GM12878 (cell line): ENCODE results near the gene ELMOD3. TPM values are rescaled to one million over a fixed set of nuclear protein-coding genes. Genes with fewer than 3 reads are reported as not detected.

Source experiments
- ATAC-seq: fragments of 200-7000 bp; cut with Tn5 transposase; 3 replicates; pipeline ENCODE4 v1.9.1; 2020; ENCODE audit warnings: mild to moderate bottlenecking, moderate library complexity
- BruUV-seq: library from RNA; stranded (reverse); fragments of 400-500 nt; replicated peaks from 2 replicates; lab custom pipeline; 2021; lab: Mats Ljungman, UMichigan
- CTCF ChIA-PET: fragments of 300-600 bp; sonication (Branson Sonifier 250); formaldehyde crosslinking; extraction: SDS; loops from one replicate; lab custom pipeline; 2021; ENCODE audit warnings: inconsistent platforms; lab: Yijun Ruan, JAX
- POLR2A ChIA-PET: fragments of 350-600 bp; formaldehyde crosslinking; extraction: SDS; loops from one replicate; lab custom pipeline; 2021; ENCODE audit warnings: inconsistent platforms; lab: Charles Lee
- RAD21 ChIA-PET: fragments of 300-600 bp; sonication (Branson Sonifier 250); formaldehyde crosslinking; loops from one replicate; lab custom pipeline; 2023; ENCODE audit warnings: antibody characterized with exemption; ENCODE audit not compliant: unreplicated experiment; lab: Charles Lee
- SMC1A ChIA-PET: fragments of 300-600 bp; sonication (Branson Sonifier 250); formaldehyde crosslinking; loops from one replicate; lab custom pipeline; 2023; ENCODE audit not compliant: unreplicated experiment, uncharacterized antibody; lab: Charles Lee
- DNase-seq: peaks from one replicate; pipeline ENCODE4 v3.0.0-alpha.2; 2011; ENCODE audit warnings: low read depth, low spot score
- FAIRE-seq: peaks from 3 replicates; lab custom pipeline; 2011; peaks lifted over from hg19 to GRCh38; lab: Jason Lieb, UNC
- H2AFZ ChIP-seq: 2 replicates; pipeline ENCODE4 v1.6.0; 2011; ENCODE audit warnings: low read depth, low read length, control low read depth; ENCODE audit not compliant: control insufficient read depth
- H3K27ac ChIP-seq: 2 replicates; pipeline ENCODE4 v1.5.1; 2011; ENCODE audit warnings: control low read depth; ENCODE audit not compliant: control insufficient read depth, insufficient read depth
- H3K27me3 ChIP-seq, 2 experiments: replicated peaks in 1 of 2; 2 replicates each; pipeline versions ENCODE4 v1.6.0 to v1.6.1; 2011; ENCODE audit warnings: low read length in 1 of 2; ENCODE audit not compliant: control insufficient read depth in 2 of 2, insufficient read depth in 2 of 2
- H3K36me3 ChIP-seq, 2 experiments: 2 replicates each; pipeline ENCODE4 v1.5.1; 2011; ENCODE audit warnings: low read length in 1 of 2; ENCODE audit not compliant: control insufficient read depth in 2 of 2, insufficient read depth in 2 of 2
- H3K4me1 ChIP-seq: 2 replicates; pipeline ENCODE4 v1.6.1; 2011; ENCODE audit warnings: mild to moderate bottlenecking, low read length, moderate library complexity, mixed read lengths; ENCODE audit not compliant: control insufficient read depth, insufficient read depth
- H3K4me2 ChIP-seq: 2 replicates; pipeline ENCODE4 v1.6.0; 2011; ENCODE audit warnings: control low read depth; ENCODE audit not compliant: control insufficient read depth, insufficient read depth
- H3K4me3 ChIP-seq: fragments of 200-600 bp; sonication (generic); 2 replicates; pipeline ENCODE4 v1.5.1; 2016
- H3K79me2 ChIP-seq: 2 replicates; pipeline ENCODE4 v1.6.0; 2011; ENCODE audit warnings: low read length; ENCODE audit not compliant: control insufficient read depth, insufficient read depth
- H3K9ac ChIP-seq: 2 replicates; pipeline ENCODE4 v1.8.0; 2011; ENCODE audit warnings: low read length, control low read depth, mixed read lengths; ENCODE audit not compliant: control insufficient read depth, insufficient read depth
- H3K9me3 ChIP-seq: replicated peaks from 3 replicates; pipeline ENCODE4 v1.5.1; 2011; ENCODE audit warnings: mild to moderate bottlenecking, low read length; ENCODE audit not compliant: control insufficient read depth, insufficient read depth
- H4K20me1 ChIP-seq: 2 replicates; pipeline ENCODE4 v1.6.0; 2011; ENCODE audit not compliant: control insufficient read depth, insufficient read depth
- BACH1 ChIP-seq: fragments of 450-650 bp; IDR thresholded peaks from 2 replicates; pipeline ENCODE4 v1.6.1; 2017; ENCODE audit warnings: mild to moderate bottlenecking, borderline replicate concordance
- CREB1 ChIP-seq: IDR thresholded peaks from 2 replicates; pipeline ENCODE4 v1.6.1; 2012; ENCODE audit warnings: low read depth, mild to moderate bottlenecking, inconsistent platforms
- CREM ChIP-seq: IDR thresholded peaks from 2 replicates; pipeline ENCODE4 v1.6.1; 2014; ENCODE audit warnings: antibody characterized with exemption, low read depth
- MXI1 ChIP-seq: fragments of 150-350 bp; IDR thresholded peaks from 2 replicates; pipeline ENCODE4 v1.6.1; 2011; ENCODE audit warnings: low read depth, mild to moderate bottlenecking, inconsistent platforms, low read length, improper control_type of control experiment
- SMAD1 ChIP-seq: fragments of 450-650 bp; IDR thresholded peaks from 2 replicates; pipeline ENCODE4 v1.6.1; 2018; ENCODE audit warnings: mild to moderate bottlenecking, low read depth; ENCODE audit not compliant: partially characterized antibody
- SMC3 ChIP-seq: IDR thresholded peaks from 2 replicates; pipeline ENCODE4 v1.6.1; 2011; ENCODE audit warnings: low read length, improper control_type of control experiment, borderline replicate concordance
- TAF1 ChIP-seq: IDR thresholded peaks from 2 replicates; pipeline ENCODE4 v1.6.1; 2011; ENCODE audit warnings: mild to moderate bottlenecking, low read depth, low read length, borderline replicate concordance
- ZNF622 ChIP-seq: fragments of 450-650 bp; IDR thresholded peaks from 2 replicates; pipeline ENCODE4 v1.6.1; 2017; ENCODE audit warnings: mild to moderate bottlenecking, inconsistent platforms
- whole genome bisulfite sequencing: methylation state at CpG from one replicate; pipeline ENCODE4 v1.1.6; 2016; ENCODE audit warnings: low lambda C conversion rate; ENCODE audit not compliant: insufficient replicate concordance, insufficient coverage; ENCODE audit errors: missing lambda C conversion rate; 5-methylcytosine and 5-hydroxymethylcytosine counted together
- in situ Hi-C: fragments of 300-500 bp; cut with MboI; formaldehyde crosslinking; loops from 9 replicates; pipeline ENCODE4 v1.14.3; 2018; ENCODE audit warnings: mixed read lengths
- intact Hi-C: fragments of 100-400 bp; cut with micrococcal nuclease; formaldehyde crosslinking; loops from one replicate; pipeline ENCODE4 v1.14.2; 2022; ENCODE audit not compliant: unreplicated experiment
- polyA plus RNA-seq, 11 experiments: library from polyadenylated mRNA; depleted of rRNA in 4 of 11; unstranded in 6 of 11; stranded (reverse) in 5 of 11; fragments of >200 nt; fragmentation: Nextera tagmentation in 4 of 11; fragmentation: Illumina TruSeq in 1 of 11; extraction: Ambion mirVana in 4 of 11; extraction: Trizol in 1 of 11; gene quantifications; 1 replicate in 1 of 11; 2 replicates in 10 of 11; pipeline versions ENCODE4 v1.2.1 to v1.2.3, GENCODE V29; 2011 to 2016; ENCODE audit warnings: inconsistent platforms in 2 of 11, missing spikeins in 2 of 11, low read depth in 1 of 11
- total RNA-seq, 4 experiments: library from RNA; depleted of rRNA in 3 of 4; stranded (reverse); fragments of >200 nt in 3 of 4; fragmentation: Illumina TruSeq in 1 of 4; extraction: Trizol in 1 of 4; gene quantifications; 2 replicates each; pipeline versions ENCODE4 v1.2.1 to v1.2.3, GENCODE V29; 2013 to 2021
- TF ChIP-seq, protein P1 (sequence below): fragments of 450-650 bp; IDR thresholded peaks from 2 replicates; pipeline ENCODE4 v1.6.1; 2018; ENCODE audit warnings: mild to moderate bottlenecking, low read depth, moderate library complexity; ENCODE audit not compliant: partially characterized antibody
- TF ChIP-seq, protein P2 (sequence below): fragments of 450-650 bp; formaldehyde crosslinking; IDR thresholded peaks from 2 replicates; pipeline ENCODE4 v1.4.0; 2022; ENCODE audit warnings: mild to moderate bottlenecking, moderate library complexity
- TF ChIP-seq, protein P3 (sequence below): IDR thresholded peaks from 2 replicates; pipeline ENCODE4 v1.6.1; 2012; ENCODE audit warnings: mild to moderate bottlenecking, low read depth, low read length

The ELMOD3 gene
- total and polyA plus RNA-seq, 10 of the 15 experiments (the other 5 are each of a cell fraction or from before 2014, with no cell fraction given) = 1.2 to 19.1 (median 12.5) TPM

DNA sequence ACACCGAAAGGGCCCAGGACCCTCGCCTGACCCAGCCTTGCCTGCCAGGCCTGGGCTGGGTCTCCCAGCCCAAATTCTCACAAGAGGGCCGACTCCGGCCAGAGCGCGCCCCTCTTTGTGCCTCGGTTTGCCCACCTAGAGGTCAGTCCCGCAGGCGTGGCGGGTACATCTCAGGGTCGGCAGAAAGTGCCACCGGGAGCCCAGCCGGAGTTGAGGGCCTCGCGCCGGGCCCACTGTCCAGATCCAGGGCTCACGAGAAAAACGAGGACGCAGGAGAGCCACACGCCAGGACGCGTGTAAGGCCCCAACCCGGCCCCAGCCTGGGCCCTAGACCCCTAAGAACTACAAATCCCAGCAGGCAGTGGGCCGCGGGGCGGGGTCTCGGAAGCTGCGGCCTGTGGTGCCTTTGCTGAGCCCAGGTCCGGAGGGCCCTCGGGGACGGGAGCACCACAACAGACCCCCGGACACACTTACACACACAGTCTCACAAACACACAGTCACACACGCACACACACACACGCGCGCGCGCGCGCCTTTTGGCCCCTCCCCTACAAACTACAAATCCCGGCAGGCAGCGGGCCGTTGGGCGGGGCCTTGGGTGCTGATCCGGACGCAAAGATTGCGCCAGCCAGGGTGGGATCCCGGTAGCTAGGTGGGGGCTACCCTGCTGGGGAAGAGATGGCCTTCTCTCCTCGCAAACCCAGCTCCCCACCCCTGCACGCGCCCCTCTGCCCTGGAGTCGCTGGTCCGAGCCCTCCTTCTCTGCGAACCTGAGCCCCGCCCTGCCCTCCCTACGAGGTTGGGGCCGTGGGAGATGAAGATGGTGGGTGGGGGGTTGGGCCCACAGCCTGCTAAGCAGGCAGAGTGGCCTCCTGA lies 63.8 kb downstream of the ELMOD3 start, which contains the start of gene SH2D6:
Gene SH2D6 (plus strand): TSS at position 583 of the 877 bp plus-strand sequence. CDS start 10,752 bp downstream, outside the sequence.
- in situ Hi-C loops = no loop called here
- ChIA-PET RAD21 (interaction anchor here (0.7 to 4.5 kb wide), 17 partner anchors 9 to 310 kb away, joined by 3 to 179 read pairs (median 7); partner anchors contain the start of genes CAPG, ELMOD3, GGCX and MAT2A), CTCF (interaction anchor here (1.1 to 6.7 kb wide), 15 partner anchors 11 to 289 kb away, joined by 3 to 336 read pairs (median 10); partner anchors contain the start of genes MAT2A, RNF181 and VAMP8), SMC1A (interaction anchor here (0.6 to 7.8 kb wide), 12 partner anchors 8 to 217 kb away, joined by 3 to 201 read pairs (median 6); partner anchors contain the start of genes CAPG, MAT2A and RNF181), POLR2A (interaction anchor here (0.7 to 2.6 kb wide), 14 partner anchors 13 to 287 kb away, joined by 3 to 33 read pairs (median 6); partner anchors contain the start of genes ELMOD3, GGCX and MAT2A)
- Histone ChIP-seq H3K9ac (peak within 1 kb of the TSS; percentile 88), H3K4me2 (peak within 1 kb of the TSS; percentile 99), H4K20me1 (no peaks in the 10 kb centered on the region), H3K9me3 (no peaks in the 10 kb centered on the region), H3K79me2 (peaks cover 4% of the 10 kb centered on the region), H3K27me3 (no peaks in the 10 kb centered on the region), H3K4me3 (peak within 1 kb of the TSS; percentile 82), H3K4me1 (peaks cover 11% of the 10 kb centered on the region), H3K27ac (peak within 1 kb of the TSS; percentile 94), H3K36me3 (no peaks in the 10 kb centered on the region), H2AFZ (peak within 1 kb of the TSS; percentile 98)
- DNase-seq = no peak
- peak; percentile 91 for ATAC-seq
- BruUV-seq = no TSS peak
- no peak for FAIRE-seq
- intact Hi-C loops = no loop called here
- WGBS = 22% methylated on average over 52 of the region's 57 CpGs
- no peak for TF ChIP-seq ZNF622
- no peak for TF ChIP-seq SMC3
- peak; percentile 14; the same call in 1 of the 2 replicates for TF ChIP-seq TAF1
- TF ChIP-seq BACH1 = 0 out of 2 replicates have a peak, but pooled peaks have one; percentile 1
- TF ChIP-seq, protein P1, sequence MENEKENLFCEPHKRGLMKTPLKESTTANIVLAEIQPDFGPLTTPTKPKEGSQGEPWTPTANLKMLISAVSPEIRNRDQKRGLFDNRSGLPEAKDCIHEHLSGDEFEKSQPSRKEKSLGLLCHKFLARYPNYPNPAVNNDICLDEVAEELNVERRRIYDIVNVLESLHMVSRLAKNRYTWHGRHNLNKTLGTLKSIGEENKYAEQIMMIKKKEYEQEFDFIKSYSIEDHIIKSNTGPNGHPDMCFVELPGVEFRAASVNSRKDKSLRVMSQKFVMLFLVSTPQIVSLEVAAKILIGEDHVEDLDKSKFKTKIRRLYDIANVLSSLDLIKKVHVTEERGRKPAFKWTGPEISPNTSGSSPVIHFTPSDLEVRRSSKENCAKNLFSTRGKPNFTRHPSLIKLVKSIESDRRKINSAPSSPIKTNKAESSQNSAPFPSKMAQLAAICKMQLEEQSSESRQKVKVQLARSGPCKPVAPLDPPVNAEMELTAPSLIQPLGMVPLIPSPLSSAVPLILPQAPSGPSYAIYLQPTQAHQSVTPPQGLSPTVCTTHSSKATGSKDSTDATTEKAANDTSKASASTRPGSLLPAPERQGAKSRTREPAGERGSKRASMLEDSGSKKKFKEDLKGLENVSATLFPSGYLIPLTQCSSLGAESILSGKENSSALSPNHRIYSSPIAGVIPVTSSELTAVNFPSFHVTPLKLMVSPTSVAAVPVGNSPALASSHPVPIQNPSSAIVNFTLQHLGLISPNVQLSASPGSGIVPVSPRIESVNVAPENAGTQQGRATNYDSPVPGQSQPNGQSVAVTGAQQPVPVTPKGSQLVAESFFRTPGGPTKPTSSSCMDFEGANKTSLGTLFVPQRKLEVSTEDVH = peak; percentile 45
- TF ChIP-seq CREB1 = peak; percentile 75
- peak; percentile 77; the same call in 1 of the 2 replicates for TF ChIP-seq CREM
- TF ChIP-seq, protein P2, sequence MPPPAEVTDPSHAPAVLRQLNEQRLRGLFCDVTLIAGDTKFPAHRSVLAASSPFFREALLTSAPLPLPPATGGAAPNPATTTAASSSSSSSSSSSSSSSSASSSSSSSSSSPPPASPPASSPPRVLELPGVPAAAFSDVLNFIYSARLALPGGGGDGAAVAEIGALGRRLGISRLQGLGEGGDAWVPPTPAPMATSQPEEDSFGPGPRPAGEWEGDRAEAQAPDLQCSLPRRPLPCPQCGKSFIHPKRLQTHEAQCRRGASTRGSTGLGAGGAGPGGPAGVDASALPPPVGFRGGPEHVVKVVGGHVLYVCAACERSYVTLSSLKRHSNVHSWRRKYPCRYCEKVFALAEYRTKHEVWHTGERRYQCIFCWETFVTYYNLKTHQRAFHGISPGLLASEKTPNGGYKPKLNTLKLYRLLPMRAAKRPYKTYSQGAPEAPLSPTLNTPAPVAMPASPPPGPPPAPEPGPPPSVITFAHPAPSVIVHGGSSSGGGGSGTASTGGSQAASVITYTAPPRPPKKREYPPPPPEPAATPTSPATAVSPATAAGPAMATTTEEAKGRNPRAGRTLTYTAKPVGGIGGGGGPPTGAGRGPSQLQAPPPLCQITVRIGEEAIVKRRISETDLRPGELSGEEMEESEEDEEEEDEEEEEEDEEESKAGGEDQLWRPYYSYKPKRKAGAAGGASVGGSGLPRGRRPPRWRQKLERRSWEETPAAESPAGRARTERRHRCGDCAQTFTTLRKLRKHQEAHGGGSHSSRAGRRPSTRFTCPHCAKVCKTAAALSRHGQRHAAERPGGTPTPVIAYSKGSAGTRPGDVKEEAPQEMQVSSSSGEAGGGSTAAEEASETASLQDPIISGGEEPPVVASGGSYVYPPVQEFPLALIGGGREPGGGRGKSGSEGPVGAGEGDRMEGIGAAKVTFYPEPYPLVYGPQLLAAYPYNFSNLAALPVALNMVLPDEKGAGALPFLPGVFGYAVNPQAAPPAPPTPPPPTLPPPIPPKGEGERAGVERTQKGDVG (CRISPR knock-in tag) = 0 out of 2 replicates have a peak, but pooled peaks have one; percentile 20
- TF ChIP-seq SMAD1 = no peak
- TF ChIP-seq, protein P3, sequence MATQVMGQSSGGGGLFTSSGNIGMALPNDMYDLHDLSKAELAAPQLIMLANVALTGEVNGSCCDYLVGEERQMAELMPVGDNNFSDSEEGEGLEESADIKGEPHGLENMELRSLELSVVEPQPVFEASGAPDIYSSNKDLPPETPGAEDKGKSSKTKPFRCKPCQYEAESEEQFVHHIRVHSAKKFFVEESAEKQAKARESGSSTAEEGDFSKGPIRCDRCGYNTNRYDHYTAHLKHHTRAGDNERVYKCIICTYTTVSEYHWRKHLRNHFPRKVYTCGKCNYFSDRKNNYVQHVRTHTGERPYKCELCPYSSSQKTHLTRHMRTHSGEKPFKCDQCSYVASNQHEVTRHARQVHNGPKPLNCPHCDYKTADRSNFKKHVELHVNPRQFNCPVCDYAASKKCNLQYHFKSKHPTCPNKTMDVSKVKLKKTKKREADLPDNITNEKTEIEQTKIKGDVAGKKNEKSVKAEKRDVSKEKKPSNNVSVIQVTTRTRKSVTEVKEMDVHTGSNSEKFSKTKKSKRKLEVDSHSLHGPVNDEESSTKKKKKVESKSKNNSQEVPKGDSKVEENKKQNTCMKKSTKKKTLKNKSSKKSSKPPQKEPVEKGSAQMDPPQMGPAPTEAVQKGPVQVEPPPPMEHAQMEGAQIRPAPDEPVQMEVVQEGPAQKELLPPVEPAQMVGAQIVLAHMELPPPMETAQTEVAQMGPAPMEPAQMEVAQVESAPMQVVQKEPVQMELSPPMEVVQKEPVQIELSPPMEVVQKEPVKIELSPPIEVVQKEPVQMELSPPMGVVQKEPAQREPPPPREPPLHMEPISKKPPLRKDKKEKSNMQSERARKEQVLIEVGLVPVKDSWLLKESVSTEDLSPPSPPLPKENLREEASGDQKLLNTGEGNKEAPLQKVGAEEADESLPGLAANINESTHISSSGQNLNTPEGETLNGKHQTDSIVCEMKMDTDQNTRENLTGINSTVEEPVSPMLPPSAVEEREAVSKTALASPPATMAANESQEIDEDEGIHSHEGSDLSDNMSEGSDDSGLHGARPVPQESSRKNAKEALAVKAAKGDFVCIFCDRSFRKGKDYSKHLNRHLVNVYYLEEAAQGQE = no peak
- TF ChIP-seq MXI1 = 0 out of 2 replicates have a peak, but pooled peaks have one; percentile 6
